Femur (tissue), 1 donor: Measurements from ENCODE around the gene GNG8.

ENCODE experiments used
- DNase-seq: peaks from one replicate; pipeline ENCODE4 v3.0.0-alpha.2; 2017

GNG8 gene

DNA sequence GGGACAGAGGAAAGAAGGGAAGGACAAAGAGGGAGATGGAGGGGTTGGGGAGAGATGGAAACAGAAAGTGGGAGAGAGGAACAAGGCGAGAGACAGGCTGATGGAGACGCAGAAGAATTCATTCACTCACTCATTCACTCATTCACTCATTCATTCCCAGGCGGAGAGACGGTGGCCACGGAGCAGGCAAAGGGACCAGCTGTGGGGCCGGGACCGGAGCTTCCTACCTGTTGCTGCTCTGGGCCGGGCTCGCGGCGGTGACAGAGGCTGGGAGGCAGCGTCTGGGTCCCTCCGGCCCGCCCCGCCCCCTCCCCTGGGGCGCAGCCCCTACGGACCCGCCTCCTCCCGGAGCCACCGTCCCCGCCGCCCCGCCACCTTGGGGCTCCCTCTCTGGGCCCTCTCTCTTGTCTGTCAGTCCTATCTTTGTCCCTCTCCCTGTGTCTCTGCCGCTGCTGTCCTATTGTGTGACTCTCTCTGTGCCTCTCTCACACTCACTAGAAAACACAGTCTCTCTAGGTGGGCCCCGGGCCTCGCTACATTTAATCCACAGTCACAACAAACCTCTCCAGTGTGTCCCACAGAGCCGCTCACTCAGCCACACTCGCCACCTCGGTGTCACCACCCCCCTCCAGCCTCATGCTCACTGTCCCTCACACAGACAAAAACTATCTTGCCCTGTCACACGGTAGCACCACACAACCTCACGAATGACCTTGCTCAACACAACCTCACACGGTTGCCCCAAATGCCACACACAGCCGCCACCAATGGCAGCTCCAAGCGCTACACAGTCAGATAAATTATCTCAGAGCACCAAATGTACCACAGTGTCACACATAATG, at the start of gene GNG8:
GNG8 (minus strand) TSS at position 283 of the 842 bp plus-strand sequence. CDS start 1,520 bp downstream, outside the sequence.
- DNase-seq: no peak

GRCh38 chr19:46685189-46685588, 49.2 kb upstream of the GNG8 start:
- no peak for DNase-seq

- DNase-seq: peak; percentile 40
These were observed 42.2 kb upstream of the GNG8 start for GRCh38 chr19:46678110-46678732.

- no peak for DNase-seq
These were observed 38.6 kb upstream of the GNG8 start for GRCh38 chr19:46674416-46675178.

GRCh38 chr19:46670813-46671212, 34.8 kb upstream of the GNG8 start:
- DNase-seq: no peak

DNA sequence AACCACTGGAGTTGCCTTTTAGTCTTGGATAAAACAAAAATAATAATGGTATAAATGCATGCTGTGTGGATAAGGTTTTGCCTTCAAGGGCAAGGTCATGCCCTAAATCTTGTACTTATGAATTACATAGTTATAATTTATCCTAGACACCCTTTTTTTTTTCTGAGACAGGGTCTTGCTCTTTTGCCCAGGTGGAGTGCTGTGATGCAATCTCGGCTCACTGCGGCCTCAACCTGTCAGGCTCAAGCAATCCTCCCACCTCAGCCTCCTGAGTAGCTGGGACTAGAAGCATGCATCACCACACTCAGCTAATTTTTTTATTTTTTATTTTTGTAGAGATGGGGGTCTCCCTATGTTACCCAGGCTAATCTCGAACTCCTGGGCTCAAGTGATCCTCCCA, 32.7 kb upstream of the GNG8 start:
- no peak for DNase-seq

DNA sequence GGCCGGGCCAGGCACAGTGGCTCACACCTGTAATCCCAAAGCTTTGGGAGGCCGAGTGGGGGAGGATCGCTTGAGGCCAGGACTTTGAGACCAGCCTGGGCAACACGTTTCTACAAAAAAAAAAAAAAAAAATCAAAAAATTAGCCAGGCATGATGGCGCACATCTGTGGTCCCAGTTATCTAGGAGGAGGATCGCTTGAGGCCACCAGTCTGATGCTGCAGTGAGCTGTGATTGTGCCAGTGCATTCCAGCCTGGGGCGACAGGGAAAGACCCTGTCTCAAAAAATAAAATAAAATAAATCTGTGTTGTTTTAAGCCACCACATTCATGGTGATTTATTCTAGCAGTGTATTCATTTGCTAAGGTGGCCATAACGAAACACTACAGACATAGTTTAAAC, 29.1 kb upstream of the GNG8 start:
- DNase-seq: no peak

- peak; percentile 93 for DNase-seq
These were observed 26.0 kb upstream of the GNG8 start for GRCh38 chr19:46661735-46662592.

DNA sequence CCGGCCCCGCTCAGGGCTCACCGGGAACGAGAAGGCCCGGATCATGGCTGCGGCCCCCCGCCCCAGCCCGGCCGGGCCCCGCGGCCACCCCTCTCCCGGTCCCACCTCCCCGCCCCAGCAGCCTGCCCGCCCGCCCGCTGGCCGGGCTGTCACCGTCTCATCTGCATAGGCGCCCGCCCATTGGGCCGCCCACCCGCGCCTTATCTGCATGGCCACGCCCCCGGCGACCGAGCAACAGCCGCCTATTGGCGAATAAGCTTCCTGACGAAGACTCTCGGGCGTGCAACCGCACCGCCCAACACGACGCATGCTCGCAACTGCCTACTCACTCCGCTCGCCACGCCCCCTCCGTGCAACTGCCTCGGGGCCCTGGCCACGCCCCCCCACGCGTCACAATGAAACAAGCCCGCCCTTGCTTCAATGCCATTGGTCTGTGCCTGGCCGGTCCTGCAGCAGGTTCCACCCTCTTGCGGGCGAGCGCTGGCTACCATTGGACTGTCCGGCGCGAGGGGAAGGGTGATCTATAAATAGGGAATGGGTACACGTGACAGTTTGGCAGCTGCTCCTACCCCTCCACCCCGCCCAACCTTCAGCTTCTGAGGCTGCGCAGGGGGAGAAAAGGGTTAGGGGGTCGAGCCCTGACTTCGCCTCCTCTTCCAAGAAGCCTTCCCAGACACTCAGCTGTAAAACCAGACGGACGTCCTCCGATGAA, 25.2 kb upstream of the GNG8 start, which contains the start of gene DACT3:
DACT3 (minus strand) TSS at position 163 of the 712 bp plus-strand sequence; CDS start at position 45, 118 bp downstream.
- peak; percentile 100 for DNase-seq

DNA sequence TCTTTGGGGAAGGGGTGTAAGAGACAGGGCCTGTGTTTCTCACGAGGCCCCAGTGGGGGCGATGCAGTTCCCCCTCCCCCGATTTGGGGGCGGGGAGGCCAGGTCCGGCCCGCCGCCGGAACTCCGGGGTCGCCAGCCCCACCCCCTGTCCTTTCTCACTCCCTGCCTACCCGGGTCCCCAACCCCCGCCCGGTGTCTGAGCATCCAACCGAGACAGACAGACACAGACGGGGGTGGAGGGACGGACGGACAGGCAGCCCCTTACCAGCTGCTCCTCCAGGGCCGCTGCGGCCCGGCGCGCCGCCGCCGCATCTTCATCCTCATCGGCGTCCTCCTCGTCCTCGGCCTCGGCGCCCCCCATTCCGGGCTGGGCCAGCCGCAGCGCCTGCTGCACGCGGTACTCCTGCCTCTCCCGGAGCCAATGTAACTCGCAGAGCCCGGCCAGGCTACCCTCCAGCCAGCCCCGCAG, 24.6 kb upstream of the GNG8 start:
- no peak for DNase-seq

DNA sequence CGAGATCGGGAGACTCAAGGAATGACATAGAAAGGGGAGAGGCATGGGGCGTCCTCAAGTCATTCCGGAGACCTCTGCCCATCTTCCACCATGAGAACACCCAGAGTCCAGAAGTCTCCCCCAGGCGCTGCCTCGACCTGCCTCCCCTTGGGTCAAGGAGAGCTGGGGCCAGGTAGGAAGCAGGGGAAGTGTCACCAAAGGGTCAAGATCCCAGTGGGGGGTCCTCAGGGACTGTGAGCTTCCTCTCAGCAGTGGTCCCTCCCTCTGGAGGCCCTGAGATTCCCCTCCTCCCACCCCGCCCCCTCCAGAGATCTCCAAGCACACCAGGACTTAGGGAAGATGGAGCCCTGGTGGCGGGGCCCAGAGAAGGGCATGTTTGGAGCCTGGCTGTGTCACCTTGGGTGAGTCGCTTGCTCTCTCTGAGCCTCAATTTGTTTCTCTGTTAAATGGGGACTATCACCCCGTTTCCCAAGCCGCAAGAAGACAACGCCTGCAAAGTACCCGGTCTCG, 24.1 kb upstream of the GNG8 start:
- peak; percentile 72 for DNase-seq

DNA sequence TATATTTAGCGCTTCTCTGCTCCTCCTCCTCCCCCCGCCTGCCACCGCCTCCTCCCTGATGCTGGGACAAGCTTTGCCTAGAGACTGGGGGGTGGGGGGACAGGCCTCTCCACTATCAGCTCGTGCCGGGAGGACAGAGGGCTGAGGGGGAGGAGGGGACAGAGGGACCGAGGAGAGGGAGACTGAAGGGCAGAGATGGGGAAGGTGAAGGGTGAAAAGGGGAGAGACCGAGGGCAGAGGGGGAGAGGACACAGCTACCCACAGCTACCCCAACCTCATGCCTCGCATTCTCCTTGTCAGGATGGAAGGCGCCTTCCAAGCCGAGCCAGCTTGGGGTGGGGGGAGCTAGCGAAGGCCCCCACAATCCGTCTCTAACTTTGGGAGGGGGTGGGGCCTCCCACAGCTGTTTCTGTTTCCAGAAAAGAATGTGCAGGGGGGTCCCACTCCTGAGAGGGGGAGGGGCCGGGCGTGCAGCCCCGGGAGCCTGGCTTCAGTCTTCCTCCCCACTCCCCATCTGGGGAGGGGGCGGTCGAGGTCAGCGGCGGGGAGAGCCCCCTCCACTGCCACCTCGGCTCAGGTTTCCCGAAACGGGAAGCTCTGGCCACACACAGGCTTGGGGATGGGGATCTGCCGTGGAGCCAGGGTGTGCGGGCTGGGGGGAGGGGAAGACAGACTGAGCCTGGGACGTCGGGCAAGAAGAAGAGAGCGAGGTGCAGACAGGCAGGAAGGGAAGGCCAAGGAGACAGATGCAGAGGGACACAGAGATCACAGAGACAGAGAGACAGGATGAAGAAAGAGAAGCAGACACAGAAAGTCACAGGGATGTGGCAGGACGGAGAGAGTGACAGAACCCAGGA, 23.4 kb upstream of the GNG8 start:
- DNase-seq: peak; percentile 74

GRCh38 chr19:46656541-46656940, 20.5 kb upstream of the GNG8 start:
- DNase-seq: no peak

DNA sequence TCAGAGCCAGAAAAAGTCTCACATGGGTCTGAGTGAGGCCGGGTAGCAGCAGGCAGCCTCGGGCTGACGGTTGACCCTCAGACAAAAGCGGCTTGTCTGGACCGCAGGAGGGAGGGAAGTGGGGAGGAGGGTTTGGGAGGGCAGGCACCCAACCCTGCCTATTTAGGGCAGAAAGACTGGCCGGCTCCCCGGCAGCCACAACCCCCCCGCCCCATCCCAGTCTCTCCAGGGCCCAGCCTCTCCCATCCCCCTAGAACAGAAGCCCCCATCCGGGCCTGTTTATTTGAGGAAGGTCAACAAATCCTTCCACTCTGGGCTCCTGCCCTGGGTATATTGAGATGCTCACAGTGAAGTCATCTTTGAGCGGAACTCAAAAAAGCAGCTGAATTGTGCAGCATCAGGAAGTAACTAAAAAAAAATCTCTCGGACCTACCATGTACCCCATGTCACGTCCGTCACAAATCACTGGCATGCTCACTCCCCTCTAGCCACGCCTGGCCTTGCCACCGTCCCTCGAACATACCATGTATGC, 18.7 kb upstream of the GNG8 start:
- DNase-seq: peak; percentile 67

- DNase-seq: no peak
These were observed 14.4 kb upstream of the GNG8 start for GRCh38 chr19:46650445-46650844.

- DNase-seq: no peak
These were observed 13.3 kb upstream of the GNG8 start for GRCh38 chr19:46648961-46649960.

DNA sequence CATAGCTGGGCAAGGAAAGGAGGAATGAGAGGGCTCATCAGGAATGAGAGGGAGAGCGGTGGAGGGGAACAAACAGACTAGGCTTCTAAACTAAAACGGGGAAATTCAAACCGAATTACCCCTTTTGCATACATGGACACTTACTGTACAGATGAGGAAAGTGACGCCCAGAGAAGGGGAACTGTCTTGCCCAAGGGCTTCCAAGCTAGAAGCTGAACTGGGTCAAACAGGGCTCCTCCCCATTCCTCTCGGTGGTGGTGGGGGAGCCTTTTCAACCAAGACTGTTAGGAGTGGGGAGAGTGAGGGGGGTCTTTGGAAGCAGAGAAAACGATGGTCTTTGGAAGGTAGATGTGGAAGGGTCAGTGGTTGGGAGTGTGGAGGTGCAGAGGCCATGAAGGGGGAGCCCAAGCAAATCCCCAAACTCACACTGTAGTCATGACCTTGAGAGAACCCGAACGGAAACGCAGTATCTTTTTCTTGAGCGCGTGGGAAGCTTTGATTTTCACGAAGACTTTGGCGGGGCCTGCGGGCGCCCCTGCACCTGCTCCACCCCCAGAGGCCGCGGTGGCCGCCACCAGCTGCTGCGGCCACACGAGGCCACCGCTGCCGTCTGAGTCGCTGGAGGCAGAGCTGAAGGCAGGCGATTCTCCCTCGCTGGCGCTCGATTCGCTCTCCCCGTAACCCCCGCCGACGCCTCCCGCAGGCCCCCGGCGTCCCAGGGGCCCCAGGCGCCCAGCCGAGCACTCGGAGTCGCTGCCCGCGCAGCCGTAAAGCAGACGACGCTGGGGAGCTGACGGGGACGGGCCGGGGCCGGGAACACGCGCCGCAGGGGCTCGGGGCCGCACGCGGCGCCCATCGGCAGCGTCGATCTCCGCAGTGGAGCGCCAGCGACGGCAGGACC, 12.3 kb upstream of the GNG8 start:
- no peak for DNase-seq

DNA sequence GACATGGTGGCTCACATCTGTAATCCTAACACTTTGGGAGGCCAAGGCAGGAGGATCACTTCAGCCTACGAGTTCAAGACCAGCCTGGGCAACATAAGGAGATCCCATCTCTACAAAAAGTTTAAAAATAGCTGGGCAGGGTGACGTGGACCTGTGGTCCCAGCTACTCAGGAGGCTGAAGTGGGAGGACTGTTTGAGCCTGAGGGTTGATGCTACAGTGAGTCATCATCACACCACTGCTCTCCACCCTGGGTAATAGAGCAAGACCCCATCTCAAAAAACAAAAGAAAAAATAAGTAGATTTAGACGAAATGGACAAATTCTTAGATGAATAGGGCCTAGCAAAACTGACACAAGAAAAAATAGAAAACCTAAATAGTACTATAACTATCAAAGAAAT, 10.4 kb upstream of the GNG8 start:
- DNase-seq: no peak
